ENCODE measurements around the gene ENTPD3.

- TF ChIP-seq, protein P1, sequence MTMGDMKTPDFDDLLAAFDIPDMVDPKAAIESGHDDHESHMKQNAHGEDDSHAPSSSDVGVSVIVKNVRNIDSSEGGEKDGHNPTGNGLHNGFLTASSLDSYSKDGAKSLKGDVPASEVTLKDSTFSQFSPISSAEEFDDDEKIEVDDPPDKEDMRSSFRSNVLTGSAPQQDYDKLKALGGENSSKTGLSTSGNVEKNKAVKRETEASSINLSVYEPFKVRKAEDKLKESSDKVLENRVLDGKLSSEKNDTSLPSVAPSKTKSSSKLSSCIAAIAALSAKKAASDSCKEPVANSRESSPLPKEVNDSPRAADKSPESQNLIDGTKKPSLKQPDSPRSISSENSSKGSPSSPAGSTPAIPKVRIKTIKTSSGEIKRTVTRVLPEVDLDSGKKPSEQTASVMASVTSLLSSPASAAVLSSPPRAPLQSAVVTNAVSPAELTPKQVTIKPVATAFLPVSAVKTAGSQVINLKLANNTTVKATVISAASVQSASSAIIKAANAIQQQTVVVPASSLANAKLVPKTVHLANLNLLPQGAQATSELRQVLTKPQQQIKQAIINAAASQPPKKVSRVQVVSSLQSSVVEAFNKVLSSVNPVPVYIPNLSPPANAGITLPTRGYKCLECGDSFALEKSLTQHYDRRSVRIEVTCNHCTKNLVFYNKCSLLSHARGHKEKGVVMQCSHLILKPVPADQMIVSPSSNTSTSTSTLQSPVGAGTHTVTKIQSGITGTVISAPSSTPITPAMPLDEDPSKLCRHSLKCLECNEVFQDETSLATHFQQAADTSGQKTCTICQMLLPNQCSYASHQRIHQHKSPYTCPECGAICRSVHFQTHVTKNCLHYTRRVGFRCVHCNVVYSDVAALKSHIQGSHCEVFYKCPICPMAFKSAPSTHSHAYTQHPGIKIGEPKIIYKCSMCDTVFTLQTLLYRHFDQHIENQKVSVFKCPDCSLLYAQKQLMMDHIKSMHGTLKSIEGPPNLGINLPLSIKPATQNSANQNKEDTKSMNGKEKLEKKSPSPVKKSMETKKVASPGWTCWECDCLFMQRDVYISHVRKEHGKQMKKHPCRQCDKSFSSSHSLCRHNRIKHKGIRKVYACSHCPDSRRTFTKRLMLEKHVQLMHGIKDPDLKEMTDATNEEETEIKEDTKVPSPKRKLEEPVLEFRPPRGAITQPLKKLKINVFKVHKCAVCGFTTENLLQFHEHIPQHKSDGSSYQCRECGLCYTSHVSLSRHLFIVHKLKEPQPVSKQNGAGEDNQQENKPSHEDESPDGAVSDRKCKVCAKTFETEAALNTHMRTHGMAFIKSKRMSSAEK (CRISPR knock-in tag; IDR thresholded peaks at IDR 0.05; ENCODE audit: borderline replicate concordance), result no peak
- TF ChIP-seq, protein P2, sequence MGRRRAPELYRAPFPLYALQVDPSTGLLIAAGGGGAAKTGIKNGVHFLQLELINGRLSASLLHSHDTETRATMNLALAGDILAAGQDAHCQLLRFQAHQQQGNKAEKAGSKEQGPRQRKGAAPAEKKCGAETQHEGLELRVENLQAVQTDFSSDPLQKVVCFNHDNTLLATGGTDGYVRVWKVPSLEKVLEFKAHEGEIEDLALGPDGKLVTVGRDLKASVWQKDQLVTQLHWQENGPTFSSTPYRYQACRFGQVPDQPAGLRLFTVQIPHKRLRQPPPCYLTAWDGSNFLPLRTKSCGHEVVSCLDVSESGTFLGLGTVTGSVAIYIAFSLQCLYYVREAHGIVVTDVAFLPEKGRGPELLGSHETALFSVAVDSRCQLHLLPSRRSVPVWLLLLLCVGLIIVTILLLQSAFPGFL (CRISPR knock-in tag; IDR thresholded peaks at IDR 0.05; ENCODE audit: borderline replicate concordance), result no peak
- TF ChIP-seq, protein P3, sequence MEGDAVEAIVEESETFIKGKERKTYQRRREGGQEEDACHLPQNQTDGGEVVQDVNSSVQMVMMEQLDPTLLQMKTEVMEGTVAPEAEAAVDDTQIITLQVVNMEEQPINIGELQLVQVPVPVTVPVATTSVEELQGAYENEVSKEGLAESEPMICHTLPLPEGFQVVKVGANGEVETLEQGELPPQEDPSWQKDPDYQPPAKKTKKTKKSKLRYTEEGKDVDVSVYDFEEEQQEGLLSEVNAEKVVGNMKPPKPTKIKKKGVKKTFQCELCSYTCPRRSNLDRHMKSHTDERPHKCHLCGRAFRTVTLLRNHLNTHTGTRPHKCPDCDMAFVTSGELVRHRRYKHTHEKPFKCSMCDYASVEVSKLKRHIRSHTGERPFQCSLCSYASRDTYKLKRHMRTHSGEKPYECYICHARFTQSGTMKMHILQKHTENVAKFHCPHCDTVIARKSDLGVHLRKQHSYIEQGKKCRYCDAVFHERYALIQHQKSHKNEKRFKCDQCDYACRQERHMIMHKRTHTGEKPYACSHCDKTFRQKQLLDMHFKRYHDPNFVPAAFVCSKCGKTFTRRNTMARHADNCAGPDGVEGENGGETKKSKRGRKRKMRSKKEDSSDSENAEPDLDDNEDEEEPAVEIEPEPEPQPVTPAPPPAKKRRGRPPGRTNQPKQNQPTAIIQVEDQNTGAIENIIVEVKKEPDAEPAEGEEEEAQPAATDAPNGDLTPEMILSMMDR (IDR thresholded peaks at IDR 0.05), result no peak
- TF ChIP-seq, protein P4, sequence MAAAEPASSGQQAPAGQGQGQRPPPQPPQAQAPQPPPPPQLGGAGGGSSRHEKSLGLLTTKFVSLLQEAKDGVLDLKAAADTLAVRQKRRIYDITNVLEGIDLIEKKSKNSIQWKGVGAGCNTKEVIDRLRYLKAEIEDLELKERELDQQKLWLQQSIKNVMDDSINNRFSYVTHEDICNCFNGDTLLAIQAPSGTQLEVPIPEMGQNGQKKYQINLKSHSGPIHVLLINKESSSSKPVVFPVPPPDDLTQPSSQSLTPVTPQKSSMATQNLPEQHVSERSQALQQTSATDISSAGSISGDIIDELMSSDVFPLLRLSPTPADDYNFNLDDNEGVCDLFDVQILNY (CRISPR knock-in tag; IDR thresholded peaks at IDR 0.05), result no peak
- TF ChIP-seq ZNF317 (CRISPR knock-in tag; IDR thresholded peaks at IDR 0.05; ENCODE audit: borderline replicate concordance, low read depth) (no peak), CREB1 (CRISPR knock-in tag; IDR thresholded peaks at IDR 0.05) (no peak), EMX1 (CRISPR knock-in tag; IDR thresholded peaks at IDR 0.05) (no peak), SMAD4 (CRISPR knock-in tag; IDR thresholded peaks at IDR 0.05) (no peak), MAX (CRISPR knock-in tag; IDR thresholded peaks at IDR 0.05) (no peak), ZNF423 (CRISPR knock-in tag; IDR thresholded peaks at IDR 0.05) (no peak), IRF1 (CRISPR knock-in tag; IDR thresholded peaks at IDR 0.05) (no peak)
- TF ChIP-seq, protein P5, sequence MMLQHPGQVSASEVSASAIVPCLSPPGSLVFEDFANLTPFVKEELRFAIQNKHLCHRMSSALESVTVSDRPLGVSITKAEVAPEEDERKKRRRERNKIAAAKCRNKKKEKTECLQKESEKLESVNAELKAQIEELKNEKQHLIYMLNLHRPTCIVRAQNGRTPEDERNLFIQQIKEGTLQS (CRISPR knock-in tag; conservative IDR thresholded peaks at IDR 0.05), result no peak
Measured at GRCh38 chr3:40450438-40450837, 63.5 kb downstream of the ENTPD3 start.

Measured in WTC11 (cell line).